Trophoblast cell (in vitro differentiated cells and primary cell): Measurements from ENCODE around the gene GBE1.
"Not testable (repeated sequence)": the region's sequence is repeated elsewhere in the genome, so short reads cannot be mapped to it uniquely, and the experiment has no call there.

Experiments
- DNase-seq, 2 donors: peaks; one replicate each; pipeline ENCODE4 v3.0.0-alpha.2; 2016
- H2AFZ ChIP-seq: 2 replicates; pipeline ENCODE4 v1.6.1; 2013; ENCODE audit warnings: low read length, moderate library complexity, mild to moderate bottlenecking; ENCODE audit not compliant: insufficient read depth, poor library complexity
- H2AK5ac ChIP-seq: 2 replicates; pipeline ENCODE4 v1.6.1; 2013; ENCODE audit warnings: mild to moderate bottlenecking, low read length
- H2BK120ac ChIP-seq: 2 replicates; pipeline ENCODE4 v1.6.1; 2013; ENCODE audit warnings: low read length, mild to moderate bottlenecking, moderate library complexity; ENCODE audit not compliant: insufficient read depth, poor library complexity
- H2BK12ac ChIP-seq: 2 replicates; pipeline ENCODE4 v1.6.1; 2013; ENCODE audit warnings: mild to moderate bottlenecking, low read length, moderate library complexity
- H2BK5ac ChIP-seq: 2 replicates; pipeline ENCODE4 v1.6.1; 2013; ENCODE audit warnings: low read length, low read depth, moderate library complexity, mild to moderate bottlenecking; ENCODE audit not compliant: poor library complexity
- H3K14ac ChIP-seq: 2 replicates; pipeline ENCODE4 v1.6.1; 2013; ENCODE audit warnings: mild to moderate bottlenecking, low read length
- H3K18ac ChIP-seq: 2 replicates; pipeline ENCODE4 v1.6.1; 2013; ENCODE audit warnings: mild to moderate bottlenecking, low read length
- H3K23ac ChIP-seq: 2 replicates; pipeline ENCODE4 v1.6.1; 2013; ENCODE audit warnings: low read length
- H3K27ac ChIP-seq: 2 replicates; pipeline ENCODE4 v1.5.1; 2013; ENCODE audit warnings: low read depth, mild to moderate bottlenecking, inconsistent platforms, low read length, moderate library complexity
- H3K27me3 ChIP-seq: 2 replicates; pipeline ENCODE4 v1.6.1; 2013; ENCODE audit warnings: inconsistent platforms, mild to moderate bottlenecking, low read length, moderate library complexity; ENCODE audit not compliant: insufficient read depth
- H3K36me3 ChIP-seq, 2 experiments: 1 replicate in 1 of 2; 2 replicates in 1 of 2; pipeline ENCODE4 v1.6.1; 2013; ENCODE audit warnings: low read length in 2 of 2, mild to moderate bottlenecking in 2 of 2, moderate library complexity in 1 of 2; ENCODE audit not compliant: insufficient read depth in 2 of 2, control insufficient read depth in 1 of 2
- H3K4ac ChIP-seq: 2 replicates; pipeline ENCODE4 v1.6.1; 2013; ENCODE audit warnings: low read depth, mild to moderate bottlenecking, low read length, moderate library complexity
- H3K4me1 ChIP-seq, 2 experiments: 1 replicate in 1 of 2; 2 replicates in 1 of 2; pipeline ENCODE4 v1.6.1; 2013; ENCODE audit warnings: low read length in 2 of 2, mild to moderate bottlenecking in 2 of 2, moderate library complexity in 1 of 2; ENCODE audit not compliant: insufficient read depth in 2 of 2, control insufficient read depth in 1 of 2
- H3K4me2 ChIP-seq: 2 replicates; pipeline ENCODE4 v1.6.1; 2013; ENCODE audit warnings: inconsistent platforms, mild to moderate bottlenecking, low read length, moderate library complexity
- H3K4me3 ChIP-seq: 2 replicates; pipeline ENCODE4 v1.5.1; 2013; ENCODE audit warnings: mild to moderate bottlenecking, low read depth, low read length, inconsistent platforms
- H3K79me1 ChIP-seq: one replicate; pipeline ENCODE4 v1.6.1; 2013; ENCODE audit warnings: low read length
- H3K79me2 ChIP-seq: 2 replicates; pipeline ENCODE4 v1.6.1; 2013; ENCODE audit warnings: low read length, mild to moderate bottlenecking; ENCODE audit not compliant: control insufficient read depth, insufficient read depth, poor library complexity
- H3K9ac ChIP-seq: 2 replicates; pipeline ENCODE4 v1.6.1; 2013; ENCODE audit warnings: mild to moderate bottlenecking, low read length
- H3K9me3 ChIP-seq: 2 replicates; pipeline ENCODE4 v1.6.1; 2013; ENCODE audit warnings: low read depth, mild to moderate bottlenecking, control low read depth, inconsistent platforms, low read length; ENCODE audit not compliant: insufficient read depth
- H4K12ac ChIP-seq: 2 replicates; pipeline ENCODE4 v1.6.1; 2013; ENCODE audit warnings: low read depth, mild to moderate bottlenecking, low read length, moderate library complexity
- H4K8ac ChIP-seq: 2 replicates; pipeline ENCODE4 v1.6.1; 2013; ENCODE audit warnings: low read depth, mild to moderate bottlenecking, low read length, moderate library complexity
- H4K91ac ChIP-seq: one replicate; pipeline ENCODE4 v1.6.1; 2013; ENCODE audit warnings: low read depth, mild to moderate bottlenecking, low read length, moderate library complexity
- WGBS: extraction: QIAGEN DNeasy Blood & Tissue Kit; methylation state at CpG from one replicate; pipeline ENCODE4 v1.1.7; 2013; ENCODE audit warnings: missing lambda C conversion rate; ENCODE audit not compliant: insufficient read length, insufficient coverage; ENCODE audit errors: extremely low coverage; 5-methylcytosine and 5-hydroxymethylcytosine counted together

GBE1 gene

GRCh38 chr3:81767250-81767859, 5.9 kb upstream of the GBE1 start:
- not testable (repeated sequence) for H3K36me3 ChIP-seq, H2BK120ac ChIP-seq, H3K79me1 ChIP-seq, H3K27ac ChIP-seq, H3K9me3 ChIP-seq, H3K23ac ChIP-seq, H3K4ac ChIP-seq, H2BK5ac ChIP-seq, H2AK5ac ChIP-seq, H2BK12ac ChIP-seq, H4K12ac ChIP-seq, H4K91ac ChIP-seq, H3K14ac ChIP-seq, H2AFZ ChIP-seq, H3K79me2 ChIP-seq, H3K9ac ChIP-seq, H4K8ac ChIP-seq, H3K27me3 ChIP-seq, H3K4me3 ChIP-seq, H3K4me1 ChIP-seq, H3K4me2 ChIP-seq, H3K18ac ChIP-seq, DNase-seq
- WGBS = no CpG with 5 or more reads among the region's 47 CpGs

- Histone ChIP-seq H3K36me3 (no peaks in the 10 kb centered on the region), H3K27me3 (no peaks in the 10 kb centered on the region), H4K8ac (no peak overlapping the region), H2BK12ac (no peak overlapping the region), H2BK120ac (no peak overlapping the region), H3K4me3 (no peak overlapping the region), H3K14ac (no peak overlapping the region), H3K23ac (no peak overlapping the region), H2AFZ (no peak overlapping the region), H3K4ac (no peak overlapping the region), H3K9ac (no peak overlapping the region), H3K4me1 (no peaks in the 10 kb centered on the region), H3K27ac (no peak overlapping the region), H3K79me2 (peaks cover 7% of the 10 kb centered on the region), H3K18ac (no peak overlapping the region), H2BK5ac (no peak overlapping the region), H3K9me3 (no peaks in the 10 kb centered on the region), H4K12ac (no peak overlapping the region), H4K91ac (no peak overlapping the region), H3K4me2 (no peak overlapping the region), H3K79me1 (peaks cover 7% of the 10 kb centered on the region), H2AK5ac (no peak overlapping the region)
- no peak for DNase-seq
- no CpG with 5 or more reads among the region's 2 CpGs for whole genome bisulfite sequencing
Measured at GRCh38 chr3:81765400-81765799, 4.0 kb upstream of the GBE1 start.

DNA sequence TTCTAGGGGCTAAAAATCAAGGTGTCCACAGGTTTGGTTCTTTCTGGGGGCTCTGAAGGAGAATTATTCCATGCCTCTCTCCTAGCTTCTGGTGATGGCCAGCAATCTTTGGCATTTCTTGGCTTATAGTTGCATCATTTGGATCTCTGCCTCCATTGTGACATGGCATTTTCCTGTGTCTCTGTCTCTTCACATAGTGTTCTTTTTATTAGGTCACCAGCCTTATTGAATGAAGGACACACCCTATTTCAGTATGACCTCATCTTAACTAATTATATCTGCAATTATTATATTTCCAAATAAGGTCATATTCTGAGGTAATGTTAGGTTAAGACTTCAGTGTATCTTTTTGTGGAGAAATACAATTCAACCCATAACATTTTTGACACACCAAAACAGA, 3.2 kb upstream of the GBE1 start:
- no peak overlapping the region for H3K23ac ChIP-seq
- H3K79me2 ChIP-seq = peaks cover 7% of the 10 kb centered on the region
- no peak overlapping the region for H2BK12ac ChIP-seq
- no peak overlapping the region for H2BK120ac ChIP-seq
- H3K27me3 ChIP-seq = no peaks in the 10 kb centered on the region
- no peak overlapping the region for H3K4ac ChIP-seq
- H3K9ac ChIP-seq = no peak overlapping the region
- H4K91ac ChIP-seq = no peak overlapping the region
- no peak overlapping the region for H2AFZ ChIP-seq
- H3K4me1 ChIP-seq = no peaks in the 10 kb centered on the region
- H2AK5ac ChIP-seq = no peak overlapping the region
- H3K79me1 ChIP-seq = peaks cover 7% of the 10 kb centered on the region
- no peak overlapping the region for H4K12ac ChIP-seq
- no peak overlapping the region for H3K4me3 ChIP-seq
- no peak for DNase-seq
- no peak overlapping the region for H3K4me2 ChIP-seq
- no peaks in the 10 kb centered on the region for H3K36me3 ChIP-seq
- no peak overlapping the region for H4K8ac ChIP-seq
- no peak overlapping the region for H3K27ac ChIP-seq
- H3K14ac ChIP-seq = no peak overlapping the region
- H3K18ac ChIP-seq = no peak overlapping the region
- H2BK5ac ChIP-seq = no peak overlapping the region
- no peaks in the 10 kb centered on the region for H3K9me3 ChIP-seq

GRCh38 chr3:81764002-81764401, 2.6 kb upstream of the GBE1 start:
- H3K14ac ChIP-seq = no peak overlapping the region
- no peak overlapping the region for H4K12ac ChIP-seq
- H3K36me3 ChIP-seq = no peaks in the 10 kb centered on the region
- H3K4ac ChIP-seq = no peak overlapping the region
- no peaks in the 10 kb centered on the region for H3K27me3 ChIP-seq
- H3K27ac ChIP-seq = no peak overlapping the region
- H2AK5ac ChIP-seq = no peak overlapping the region
- H3K9ac ChIP-seq = no peak overlapping the region
- no peaks in the 10 kb centered on the region for H3K9me3 ChIP-seq
- no peak overlapping the region for H4K8ac ChIP-seq
- H3K79me1 ChIP-seq = peaks cover 7% of the 10 kb centered on the region
- H2AFZ ChIP-seq = no peak overlapping the region
- H3K4me3 ChIP-seq = no peak overlapping the region
- no peak overlapping the region for H3K23ac ChIP-seq
- no peak overlapping the region for H3K18ac ChIP-seq
- DNase-seq = no peak
- H3K79me2 ChIP-seq = peaks cover 7% of the 10 kb centered on the region
- no CpG with 5 or more reads among the region's 7 CpGs for whole genome bisulfite sequencing
- H3K4me2 ChIP-seq = no peak overlapping the region
- H2BK5ac ChIP-seq = no peak overlapping the region
- no peaks in the 10 kb centered on the region for H3K4me1 ChIP-seq
- no peak overlapping the region for H4K91ac ChIP-seq
- no peak overlapping the region for H2BK12ac ChIP-seq
- no peak overlapping the region for H2BK120ac ChIP-seq
